GM19467 (cell line): ENCODE results near the gene CBX4.
A peak's percentile ranks its signal among the peaks of the same experiment; 100 is the strongest.

Experiments used
- ATAC-seq: cut with Tn5 transposase; IDR thresholded peaks from one replicate; pipeline ENCODE4 v1.9.1; 2021; ENCODE audit warnings: mild to moderate bottlenecking, moderate library complexity; ENCODE audit not compliant: unreplicated experiment

Gene CBX4

DNA sequence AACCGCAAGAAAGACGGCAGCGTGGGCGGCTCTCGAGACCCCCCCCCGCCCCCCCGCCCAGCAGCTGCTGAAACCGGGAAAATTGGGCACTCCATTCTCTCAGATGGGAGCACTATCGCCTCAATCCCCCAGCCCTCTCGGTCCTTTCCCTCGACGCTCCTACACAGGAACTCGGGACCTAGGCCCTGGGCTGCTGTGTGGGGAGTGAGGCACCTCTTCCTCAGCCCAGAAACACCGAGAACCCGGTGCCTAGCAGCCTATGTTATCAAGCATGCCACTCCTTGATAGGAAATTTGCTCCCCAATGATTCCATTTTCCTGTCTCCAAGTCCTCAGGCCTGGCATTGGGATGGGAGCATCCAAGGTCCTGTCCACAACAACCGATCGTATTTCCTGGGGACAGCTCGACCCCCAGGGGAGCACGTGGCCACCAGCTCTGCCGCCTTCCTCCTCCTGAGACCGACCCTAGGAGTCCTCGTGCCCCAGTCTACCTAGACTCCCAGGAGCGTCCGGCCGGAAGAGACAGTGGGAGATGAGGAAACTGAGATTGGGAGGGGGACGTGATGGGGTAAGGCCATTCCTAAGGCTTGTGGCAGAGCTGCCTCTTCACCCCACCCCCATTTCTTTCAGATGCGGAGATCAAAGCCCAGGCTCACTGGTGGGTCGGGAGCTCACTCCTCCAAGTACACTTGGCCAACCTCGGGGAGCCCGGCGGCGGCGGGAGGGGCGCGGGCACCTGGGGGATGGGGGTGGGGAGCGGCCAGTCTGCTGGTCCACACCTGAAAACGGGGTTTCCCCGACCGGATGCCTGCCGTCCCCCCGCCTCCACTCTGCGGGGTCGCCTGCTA, 24.9 kb downstream of the CBX4 start:
- ATAC-seq: no peak

DNA sequence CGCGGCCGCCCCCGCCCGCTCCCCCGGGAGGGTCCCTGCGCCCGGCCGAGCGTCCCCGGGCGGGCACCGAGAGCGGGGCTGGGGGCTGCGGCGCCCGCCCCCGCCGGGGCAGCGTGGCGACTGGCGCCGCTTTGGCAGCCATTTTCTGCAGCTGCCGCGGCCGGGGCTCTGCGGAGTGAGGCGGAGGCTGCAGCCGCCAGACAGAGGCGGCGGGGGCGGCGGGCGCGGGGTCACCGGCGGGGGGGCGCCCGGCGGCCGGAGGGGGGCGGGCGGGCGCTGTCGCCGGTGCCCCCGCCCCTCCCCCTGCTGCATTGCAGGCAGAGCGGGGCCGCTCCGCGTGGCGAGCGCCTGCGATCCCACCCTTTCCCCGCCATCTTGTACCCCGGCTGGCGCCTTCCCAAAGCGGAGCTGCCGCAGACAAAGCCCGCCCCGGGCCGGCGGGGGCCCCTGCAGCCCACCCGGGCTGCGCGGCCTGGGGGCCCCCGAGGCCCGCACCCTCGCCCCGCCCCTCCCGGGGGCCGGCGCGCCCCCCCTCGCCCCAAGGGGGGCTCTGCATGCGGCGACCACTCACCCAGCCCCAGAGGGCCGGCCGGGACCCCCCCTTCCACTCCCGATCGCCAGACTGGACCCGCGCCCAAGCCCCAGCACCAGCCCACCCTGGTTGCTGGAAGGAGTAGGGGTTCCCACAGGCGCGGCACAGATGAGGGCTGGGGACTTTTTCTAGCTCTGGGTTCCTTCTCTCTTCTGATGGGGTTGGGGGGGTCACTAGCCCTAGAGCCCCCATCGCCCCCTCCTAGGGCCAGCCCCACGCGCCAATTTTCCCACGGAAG, 25.7 kb downstream of the CBX4 start:
- ATAC-seq: no peak

DNA sequence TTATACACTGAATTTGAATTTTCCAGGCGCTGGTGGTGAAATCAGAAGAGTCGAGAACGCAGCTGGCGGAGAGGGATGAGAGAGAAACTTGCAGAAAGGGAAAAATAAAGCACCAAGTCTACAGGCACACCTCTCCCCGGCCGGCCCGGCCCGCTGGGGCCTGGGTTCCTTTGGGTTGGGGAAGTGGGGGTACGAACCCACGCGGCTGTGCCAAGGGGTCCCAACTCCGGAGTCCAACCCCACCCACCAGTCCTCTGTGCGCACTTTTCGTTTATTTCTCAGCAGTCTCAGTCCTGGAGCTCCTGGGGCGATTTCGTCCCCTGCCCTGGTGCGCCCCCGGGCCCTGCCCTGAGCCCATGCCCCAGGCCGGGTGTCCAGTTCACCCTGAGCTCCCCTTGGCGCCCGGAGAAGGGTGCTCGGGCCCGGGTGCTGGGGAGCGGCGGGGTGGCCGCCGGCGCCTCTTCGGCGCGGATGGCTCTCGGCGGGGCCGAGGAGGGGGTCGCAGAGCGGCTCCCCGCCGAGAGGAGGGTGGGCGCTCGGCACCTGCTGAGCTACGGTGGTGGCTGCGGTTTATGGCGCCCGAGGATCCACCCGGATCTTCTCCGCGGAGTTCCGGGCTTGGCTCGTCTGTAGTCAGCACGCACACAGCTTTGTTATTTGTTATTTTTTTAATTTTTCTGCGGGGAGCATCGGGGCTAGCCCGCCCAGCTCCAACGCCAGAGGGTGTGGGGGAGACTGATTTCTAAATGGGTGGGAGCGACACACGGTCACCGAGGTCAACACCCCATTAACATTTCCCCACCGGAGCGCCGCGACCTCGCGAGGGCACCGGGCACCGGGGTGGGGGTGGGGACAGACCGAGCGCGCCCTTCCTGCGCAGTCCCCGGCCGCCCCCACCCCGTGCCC, 26.6 kb downstream of the CBX4 start:
- no peak for ATAC-seq

DNA sequence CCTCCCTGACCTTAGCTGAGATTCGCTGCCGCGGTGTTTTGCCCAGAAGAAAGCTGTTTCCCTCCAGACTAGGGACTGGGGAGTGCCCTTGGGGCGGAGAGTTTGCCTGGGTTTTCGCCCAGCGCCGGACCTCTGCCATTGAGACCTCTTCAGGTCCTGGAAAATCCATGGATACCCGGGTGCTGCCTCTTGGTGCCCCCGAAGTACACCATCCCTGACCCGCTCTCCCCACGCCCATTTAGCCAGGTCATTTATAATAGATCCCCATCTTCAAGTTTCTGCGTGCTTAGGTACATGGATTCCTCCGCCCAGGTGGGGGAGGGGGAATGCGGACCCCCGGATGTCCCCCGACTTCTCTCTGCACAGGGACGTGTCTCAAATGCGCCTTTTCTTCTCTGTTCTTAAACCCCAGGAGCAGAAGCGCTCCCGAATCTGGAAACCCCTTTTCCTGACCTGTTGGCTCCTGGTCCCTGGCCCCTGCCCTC, 27.3 kb downstream of the CBX4 start:
- no peak for ATAC-seq

DNA sequence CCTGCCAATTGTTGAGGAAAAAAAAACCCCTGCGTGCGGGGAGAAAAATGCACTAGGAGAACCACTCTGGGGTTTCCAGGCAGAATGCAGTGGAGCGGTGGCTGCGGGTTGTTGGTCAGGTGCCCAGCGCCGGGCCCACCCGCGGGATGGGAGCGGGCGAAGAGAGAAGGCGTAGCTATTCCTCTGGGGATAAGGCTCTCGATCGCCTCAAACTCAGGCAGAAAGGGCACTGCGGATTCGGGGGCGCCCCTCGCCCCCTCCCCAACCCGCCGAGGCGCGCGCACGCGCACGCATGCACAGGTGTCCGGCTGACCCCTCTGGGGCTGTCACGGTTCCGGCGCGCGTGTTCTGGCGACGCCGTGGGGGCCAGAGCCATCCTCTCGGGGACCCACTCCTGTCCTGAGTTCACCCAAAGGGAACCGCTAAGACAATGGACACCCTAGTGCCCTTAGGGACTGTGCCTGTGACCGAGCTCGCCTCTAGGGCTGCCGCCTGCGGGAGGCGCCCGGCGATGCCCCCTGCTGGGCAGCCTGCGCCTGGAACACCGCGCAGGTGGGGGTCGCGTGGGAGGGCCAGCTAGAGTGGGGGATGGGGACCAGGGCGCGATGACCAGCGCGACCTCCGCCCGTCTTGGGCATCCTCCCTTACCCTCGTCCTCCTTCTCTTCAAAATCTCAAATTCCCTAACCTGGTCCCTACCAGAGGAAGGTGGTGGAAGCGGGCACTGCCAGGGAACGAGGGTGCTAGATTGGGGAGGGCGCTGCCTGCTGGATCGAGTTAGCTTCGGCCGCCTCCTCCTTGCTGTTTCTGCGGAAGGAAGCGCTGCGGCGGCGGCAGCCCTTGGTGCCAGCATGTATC, 28.0 kb downstream of the CBX4 start:
- no peak for ATAC-seq

DNA sequence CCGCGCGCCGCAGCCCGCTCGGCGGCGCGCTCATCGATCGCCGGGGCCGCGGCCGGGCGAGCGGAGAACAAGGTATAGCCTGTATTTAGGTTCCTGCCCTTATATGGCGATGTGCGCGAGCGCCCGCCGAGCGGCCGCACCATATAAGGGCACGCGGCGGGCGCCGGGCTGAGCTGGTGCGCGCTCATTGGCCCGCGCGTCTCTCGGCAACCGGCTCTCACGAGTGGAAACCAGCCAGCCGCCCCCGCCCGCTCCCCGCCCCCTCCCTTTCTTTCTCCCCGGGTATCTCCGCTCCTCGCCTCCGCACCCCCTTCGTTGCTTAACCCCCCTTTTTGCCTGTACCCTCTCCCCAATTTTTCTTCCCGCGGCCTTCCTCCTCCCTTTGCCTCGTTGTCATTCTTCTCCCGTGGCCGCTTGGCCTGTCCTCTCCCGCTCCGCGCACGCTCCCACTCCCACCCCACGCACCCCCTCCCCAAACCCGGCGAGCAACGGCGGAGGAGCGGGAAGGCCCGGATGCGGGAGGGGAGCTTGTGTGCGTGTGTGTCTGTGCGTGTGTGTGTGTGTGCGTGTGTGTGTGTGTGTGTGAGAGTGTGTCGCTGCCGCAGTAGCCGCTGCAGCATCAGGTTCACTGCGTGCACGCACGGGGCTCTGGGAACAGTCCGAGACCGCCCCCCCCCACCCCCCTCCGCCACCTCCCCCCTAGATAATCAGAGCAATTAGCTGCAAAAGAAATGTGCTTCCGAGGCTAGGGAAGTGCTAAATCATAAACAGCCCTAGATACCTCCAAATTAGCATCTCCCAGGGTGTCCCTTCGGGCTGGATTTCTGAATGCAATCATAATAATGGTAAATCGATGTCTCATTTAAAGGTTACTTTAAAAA, 28.9 kb downstream of the CBX4 start:
- peak; percentile 61 for ATAC-seq

DNA sequence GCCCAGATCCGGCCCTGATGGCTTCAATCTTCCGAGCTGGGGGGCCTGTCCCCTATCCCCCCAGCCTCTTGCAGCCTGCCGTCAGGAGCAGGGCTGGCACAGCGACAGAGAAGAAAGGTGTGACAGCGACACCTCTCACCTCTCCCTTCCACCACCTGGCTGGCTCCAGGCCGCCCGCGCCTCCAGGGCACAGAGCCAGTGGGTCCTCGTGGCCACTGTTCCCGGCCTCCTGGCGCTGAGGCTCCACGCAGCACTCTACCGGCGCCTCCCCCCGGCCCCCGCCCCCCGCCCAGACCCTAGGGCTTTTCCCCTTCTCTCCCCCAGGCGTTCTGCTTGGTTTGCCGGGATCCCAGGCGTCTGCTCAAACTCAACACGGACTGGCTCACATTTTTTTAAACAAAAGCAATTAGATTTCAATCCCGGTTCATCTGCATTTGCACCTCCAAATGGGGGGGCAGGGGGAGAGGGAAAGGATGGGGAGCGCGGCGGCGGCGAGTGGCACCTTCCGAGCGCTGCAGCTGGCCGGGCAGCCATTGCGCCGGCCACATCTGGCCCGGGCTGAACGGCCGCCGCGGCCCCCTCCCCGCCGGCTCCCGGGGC, 29.6 kb downstream of the CBX4 start:
- ATAC-seq: no peak

DNA sequence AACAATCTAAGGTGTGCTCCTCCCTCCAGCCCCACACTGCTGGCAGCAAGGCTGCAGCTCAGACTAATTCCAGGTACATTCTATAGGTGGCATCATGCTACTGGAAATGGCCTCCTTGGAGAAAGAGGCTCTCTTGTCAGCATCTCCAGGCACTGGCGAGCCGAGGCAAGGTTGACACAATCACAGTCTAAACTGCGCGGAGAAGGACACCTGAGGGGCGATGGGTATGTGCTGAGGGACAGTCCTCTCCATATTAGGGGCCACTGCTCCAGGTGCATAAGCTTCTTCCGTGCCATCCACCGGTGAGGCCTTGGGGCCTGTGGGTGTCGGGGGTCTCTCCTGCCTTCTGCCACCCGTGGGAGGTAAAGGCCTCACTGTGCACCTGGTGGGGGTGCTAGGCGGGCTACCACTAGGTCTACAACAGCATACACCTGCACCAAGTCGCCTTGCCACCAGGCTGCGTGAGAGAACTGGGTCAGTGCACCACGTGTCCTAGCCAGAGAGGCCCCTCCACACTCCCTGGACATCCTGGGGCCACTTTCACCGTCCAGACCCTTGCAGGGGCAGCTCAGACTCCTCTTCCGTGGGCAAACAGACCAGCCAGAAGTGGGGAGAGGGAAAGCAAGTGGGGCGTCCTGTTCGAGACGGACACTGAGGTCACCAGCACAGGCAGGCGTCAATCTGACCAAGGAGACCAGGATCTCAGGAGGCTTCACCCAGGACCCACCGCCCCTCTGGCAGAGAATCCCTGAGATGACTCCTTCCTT, 30.3 kb downstream of the CBX4 start:
- no peak for ATAC-seq

DNA sequence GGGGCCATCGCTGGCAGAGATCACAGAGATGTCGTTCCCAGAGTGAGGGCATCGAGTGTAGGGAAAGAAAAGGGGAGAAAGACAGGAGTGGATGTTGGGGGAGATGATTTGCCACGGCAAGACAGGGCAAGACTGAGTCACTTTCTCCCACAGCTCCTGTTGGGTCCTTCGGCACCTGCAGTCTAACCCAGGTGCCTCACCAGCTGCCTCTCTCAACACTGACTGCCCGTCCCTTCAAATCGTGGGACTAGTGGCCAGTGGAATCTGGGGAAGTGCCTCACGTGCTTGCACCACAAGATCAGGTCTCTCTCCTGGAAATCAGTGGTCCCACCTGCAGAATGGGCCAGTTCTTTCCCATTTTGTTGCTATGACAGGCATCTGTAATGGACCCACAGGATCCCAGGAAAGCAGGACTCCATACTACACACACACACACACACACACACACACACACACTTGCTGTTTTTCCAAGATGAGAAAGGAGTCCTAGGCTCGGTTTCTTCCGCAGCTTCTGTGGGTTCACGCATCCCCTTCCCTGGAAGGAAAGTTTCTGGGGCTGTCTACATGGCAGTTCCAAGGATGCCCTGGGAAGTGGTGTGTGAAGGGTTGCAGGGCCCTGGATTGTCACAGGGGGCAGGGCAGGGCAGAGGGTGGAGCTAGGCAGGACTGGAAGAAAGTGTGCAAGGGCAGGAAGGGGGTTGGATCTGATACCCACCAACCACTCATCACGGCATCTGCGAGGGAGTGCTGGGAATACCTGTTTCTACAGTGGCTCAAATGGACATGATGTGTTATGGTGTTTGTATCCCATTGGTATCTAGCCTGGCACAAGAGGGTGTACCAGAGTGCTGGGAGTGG, 32.1 kb downstream of the CBX4 start:
- no peak for ATAC-seq

DNA sequence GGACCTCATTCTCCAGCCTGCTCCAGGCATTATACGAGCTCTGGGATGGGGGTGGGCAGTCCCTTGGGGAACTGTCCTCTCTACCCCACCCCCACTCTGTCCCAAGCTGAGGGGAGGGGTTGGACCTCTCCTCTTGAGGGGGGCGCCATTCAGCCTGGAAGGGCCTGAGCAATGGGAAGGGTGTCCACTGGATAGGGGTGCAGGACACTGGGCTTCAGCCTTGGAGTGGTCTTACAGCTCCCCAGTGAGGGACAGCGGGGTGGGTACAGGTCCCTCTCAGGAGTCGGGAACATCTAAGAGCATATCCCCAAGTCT, 32.8 kb downstream of the CBX4 start:
- no peak for ATAC-seq

DNA sequence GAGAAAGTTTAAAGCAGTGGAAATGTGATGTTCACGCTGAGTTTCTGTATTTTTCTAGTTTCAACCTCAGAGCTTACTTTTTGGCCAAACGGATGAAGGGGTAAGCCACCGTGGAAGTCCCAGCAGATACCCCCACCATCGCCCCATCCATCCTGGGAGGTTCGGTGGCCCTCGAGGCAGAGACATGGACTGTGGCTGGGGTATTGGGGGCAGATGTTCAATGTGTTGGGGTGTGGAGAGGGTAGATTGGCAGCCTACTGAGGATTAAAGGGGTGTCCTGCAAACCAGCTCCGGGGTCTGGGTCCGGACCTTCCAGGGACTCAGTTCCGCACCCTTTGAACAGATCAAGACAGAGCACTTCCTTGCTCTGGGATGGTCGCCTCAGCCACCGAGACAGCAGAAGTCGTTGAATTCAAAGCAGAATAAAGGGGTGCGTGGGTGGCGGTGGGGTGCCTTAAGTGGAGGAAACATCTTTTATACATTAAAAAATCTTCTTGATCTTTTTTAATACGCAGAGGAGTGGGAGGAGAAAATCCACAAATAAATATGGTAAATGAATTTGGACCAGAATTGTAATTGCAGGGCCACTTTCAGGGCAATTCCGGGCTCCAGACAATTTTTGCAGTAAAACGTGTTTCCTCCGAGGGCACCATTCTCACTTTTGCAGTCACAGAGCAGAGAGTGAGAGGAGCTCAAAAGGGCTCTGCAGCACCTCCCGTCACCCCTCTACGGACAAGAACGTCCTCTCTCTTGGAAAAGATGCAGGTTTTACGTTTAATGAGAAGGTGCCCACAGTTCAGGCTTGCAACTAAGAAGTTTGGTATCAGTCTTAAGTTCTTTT, 34.2 kb downstream of the CBX4 start:
- no peak for ATAC-seq

DNA sequence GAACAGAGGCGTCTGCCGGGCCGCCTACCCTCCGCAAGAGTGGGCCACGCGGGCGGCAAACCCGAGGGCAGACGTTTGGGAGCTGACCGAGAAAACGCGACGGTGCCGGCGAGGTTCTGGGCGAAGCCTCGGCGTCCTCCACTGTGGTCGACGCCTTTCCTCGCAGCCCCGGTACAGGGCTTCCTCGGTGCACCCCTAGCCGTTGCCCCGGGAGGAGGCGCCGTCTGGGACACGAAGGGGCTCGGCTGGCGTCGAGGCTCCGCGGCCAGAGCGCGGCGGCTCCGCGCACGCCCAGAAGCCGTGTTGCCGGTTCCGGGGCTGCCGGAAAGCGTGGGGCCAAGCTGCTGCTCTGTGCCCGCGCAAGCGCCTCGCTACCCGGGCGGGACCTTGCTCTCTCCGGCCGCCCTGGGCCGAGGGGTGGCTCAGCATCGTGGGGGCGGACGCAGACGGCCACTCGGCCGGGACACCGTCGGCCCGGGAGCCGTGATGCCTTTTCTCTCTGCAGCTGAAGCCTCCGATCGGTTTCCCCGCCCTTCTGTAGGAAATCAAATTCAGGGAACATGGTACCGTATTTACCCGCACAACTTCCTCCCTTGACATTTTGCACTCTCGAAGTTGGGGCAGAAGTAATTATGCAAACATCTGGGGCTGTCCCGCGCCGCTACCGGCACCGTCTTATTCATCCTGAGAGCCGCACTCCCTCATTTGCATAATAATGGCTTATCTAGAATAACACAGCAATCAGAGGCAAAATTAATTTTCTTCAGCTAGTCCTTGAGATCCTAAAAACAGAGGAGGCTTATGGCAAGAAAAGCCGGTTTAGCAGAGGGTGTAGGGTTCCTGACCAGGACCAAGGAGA, 35.0 kb downstream of the CBX4 start:
- ATAC-seq: peak; percentile 45

DNA sequence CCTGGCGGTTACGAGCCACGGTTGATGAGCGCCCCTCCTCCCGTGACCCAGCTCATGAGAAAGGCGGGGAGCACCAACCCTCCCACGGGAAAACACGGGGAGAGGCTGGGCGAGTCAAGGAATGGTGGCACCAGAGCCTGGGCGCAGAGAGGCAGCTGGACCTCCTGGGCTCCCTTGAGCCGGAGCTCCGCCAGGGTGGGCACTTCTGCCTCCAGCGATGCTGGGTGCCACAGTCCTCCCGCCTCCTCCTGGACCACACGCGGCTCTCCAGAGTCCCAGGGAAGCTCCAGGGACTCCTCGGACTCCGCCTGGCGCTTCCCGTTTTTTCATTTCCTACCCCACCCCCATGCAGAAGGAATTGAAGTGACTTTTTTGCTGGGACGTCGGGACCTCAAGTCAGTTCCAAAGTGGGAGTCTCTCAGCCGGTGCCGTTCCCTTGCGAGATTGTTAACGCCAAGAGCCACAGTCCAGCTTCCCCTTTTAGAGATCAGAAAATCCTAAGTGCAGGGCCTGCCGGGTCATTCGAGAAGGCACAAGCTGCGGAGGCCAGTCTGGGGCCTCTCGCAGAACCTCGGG, 35.7 kb downstream of the CBX4 start:
- no peak for ATAC-seq

DNA sequence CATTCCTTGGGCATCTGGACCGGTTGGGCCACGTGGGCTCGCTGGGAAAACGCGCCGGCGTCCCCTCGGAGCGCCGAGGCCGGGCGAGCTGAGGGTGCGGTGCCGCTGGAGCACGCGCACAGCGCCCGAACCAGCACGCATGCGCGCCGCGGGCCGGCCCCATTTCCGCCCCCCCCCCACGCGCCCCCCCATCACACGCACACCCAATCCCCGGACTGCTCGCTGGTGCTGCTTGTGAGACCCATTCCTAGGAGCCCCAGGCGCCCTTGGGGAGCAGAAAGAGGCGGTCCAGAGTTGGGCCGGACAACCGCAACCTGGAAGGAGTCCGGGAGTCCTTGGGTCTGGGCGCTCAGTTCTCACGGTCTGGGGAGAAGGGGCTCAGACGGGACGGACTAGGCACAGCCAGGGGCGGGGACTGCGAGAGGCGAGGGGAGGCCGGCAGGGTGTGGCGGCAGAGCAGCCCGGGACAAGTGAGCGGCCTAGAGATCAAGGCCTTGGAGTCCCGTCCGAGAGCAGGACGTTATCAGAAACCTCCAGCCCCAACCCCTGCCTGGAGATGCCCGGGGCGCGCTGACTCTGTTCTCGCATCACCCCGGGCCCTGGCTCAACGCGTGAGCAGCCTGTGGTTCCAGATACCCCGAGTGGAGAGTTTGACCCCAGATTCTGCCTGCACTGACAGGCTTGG, 36.4 kb downstream of the CBX4 start:
- no peak for ATAC-seq
